Activated CD8-positive, alpha-beta memory T cell treated with anti-CD3 and anti-CD28 coated beads, Interleukin-2, amount 50 U/mL, for 48 hours (primary cell): ENCODE data around the gene IQGAP2.
"Not testable (repeated sequence)": the region's sequence is repeated elsewhere in the genome, so short reads cannot be mapped to it uniquely, and the experiment has no call there.

ENCODE experiments used
- DNase-seq: peaks from one replicate; pipeline ENCODE4 v3.0.0-alpha.2; 2020

The IQGAP2 gene

GRCh38 chr5:76546497-76547102, 143.5 kb downstream of the IQGAP2 start:
- DNase-seq: no peak

DNA sequence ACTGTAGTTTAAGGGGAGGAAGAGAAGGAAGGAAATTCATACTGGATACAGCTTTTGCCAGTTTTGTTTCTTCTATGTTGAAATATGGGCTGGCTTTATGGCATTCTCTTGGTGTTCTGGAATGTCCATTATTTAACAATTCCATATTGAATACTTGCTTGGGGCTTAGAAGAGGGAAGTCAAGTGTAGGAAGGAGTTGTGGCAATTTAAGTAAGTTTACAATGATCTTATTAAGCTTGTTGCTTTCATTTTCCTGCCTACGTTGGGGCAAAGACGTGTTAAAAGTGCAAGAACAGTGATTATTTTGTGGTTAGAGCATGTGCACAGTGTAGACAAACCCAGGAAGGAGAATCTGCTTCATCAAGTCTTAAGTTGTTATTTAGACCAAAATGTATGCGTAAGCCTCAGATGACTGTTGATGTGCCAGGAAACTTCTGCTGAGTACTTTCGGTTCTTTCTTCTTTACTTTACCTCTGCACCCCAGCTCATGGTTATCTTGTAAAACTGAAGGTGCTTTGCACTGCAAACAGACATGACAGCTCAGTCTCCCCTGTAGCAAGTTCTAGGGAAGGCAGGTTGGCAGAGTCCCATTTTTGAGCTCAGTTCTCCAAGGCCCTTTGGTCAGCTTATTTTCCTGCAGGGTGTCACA, 144.3 kb downstream of the IQGAP2 start:
- no peak for DNase-seq

DNA sequence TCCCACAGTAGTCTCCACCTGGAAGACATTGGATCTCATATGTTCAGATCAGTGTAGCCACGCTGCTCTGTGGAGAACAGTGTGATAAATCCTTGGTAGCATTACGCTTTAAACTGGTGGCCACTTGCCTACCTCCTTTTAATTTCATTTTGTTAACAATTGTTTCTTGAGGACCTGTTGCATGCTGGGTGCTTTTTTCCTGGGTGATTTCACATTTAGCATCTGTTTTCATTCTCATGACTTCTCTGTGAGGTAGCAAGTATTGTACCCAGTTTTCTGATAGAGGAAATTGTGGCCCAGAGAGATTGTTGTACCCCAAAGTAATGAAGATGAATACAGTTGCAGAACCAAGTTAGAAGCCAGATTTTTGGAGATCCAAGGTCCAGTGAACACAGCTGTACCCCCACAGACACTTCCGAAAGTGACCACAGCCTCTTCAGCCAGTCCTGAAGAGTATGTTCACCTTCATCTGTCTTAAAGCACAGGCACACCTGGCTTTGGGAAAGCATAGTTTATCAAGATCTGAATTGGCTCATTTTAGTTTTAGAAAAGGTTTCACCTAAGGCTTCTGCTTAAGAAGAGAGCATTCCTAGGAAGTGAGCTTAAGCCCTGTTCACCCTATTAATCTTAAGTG, 144.9 kb downstream of the IQGAP2 start:
- no peak for DNase-seq

DNA sequence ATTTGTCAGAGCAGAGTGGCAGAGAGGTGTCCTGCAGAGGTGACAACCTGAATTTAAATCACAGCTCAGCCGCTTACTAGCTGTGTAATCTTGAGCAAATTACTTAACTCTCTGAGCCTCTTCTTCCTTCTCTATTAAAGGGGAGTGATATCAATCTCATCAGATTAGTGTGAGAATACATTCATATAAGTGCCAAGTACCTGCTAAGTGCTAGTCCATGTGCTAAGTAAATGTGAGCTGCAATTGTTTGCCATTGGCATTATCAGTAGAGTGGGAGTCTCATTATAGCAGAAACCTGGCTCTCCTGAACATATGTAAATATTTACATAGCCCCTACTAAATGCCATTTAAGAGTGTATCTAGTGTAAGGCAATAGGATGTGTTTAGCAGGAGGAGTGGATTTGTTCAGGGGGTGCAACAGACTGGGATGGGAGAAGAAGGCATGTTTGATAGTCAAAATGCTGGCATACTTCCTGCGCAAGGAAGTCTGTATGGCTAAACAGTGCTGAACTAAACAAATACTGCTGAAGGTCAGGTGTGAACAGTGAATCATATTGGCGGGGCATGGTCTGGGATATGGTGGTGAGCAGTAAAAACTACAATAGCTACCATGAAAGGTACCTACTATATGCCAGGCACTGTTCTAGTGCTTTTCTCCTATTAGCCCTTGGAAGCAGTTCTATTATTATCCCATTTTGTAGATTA, 145.6 kb downstream of the IQGAP2 start:
- DNase-seq: no peak

DNA sequence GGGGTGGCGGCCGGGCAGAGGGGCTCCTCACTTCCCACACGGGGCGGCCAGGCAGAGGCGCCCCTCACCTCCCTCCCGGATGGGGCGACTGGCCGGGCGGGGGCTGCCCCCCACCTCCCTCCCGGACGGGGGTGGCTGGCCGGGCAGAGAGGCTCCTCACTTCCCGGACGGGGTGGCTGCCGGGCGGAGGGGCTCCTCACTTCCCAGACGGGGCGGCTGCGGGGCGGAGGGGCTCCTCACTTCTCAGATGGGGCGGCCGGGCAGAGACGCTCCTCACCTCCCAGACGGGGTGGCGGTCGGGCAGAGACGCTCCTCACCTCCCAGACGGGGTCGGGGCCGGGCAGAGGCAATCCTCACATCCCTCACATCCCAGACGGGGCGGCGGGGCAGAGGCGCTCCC, 147.8 kb downstream of the IQGAP2 start:
- DNase-seq: not testable (repeated sequence)

- DNase-seq: no peak
Measured at GRCh38 chr5:76552546-76552945, 149.5 kb downstream of the IQGAP2 start.

GRCh38 chr5:76553251-76553650, 150.2 kb downstream of the IQGAP2 start:
- DNase-seq: no peak

GRCh38 chr5:76555114-76555513, 152.0 kb downstream of the IQGAP2 start:
- no peak for DNase-seq

DNA sequence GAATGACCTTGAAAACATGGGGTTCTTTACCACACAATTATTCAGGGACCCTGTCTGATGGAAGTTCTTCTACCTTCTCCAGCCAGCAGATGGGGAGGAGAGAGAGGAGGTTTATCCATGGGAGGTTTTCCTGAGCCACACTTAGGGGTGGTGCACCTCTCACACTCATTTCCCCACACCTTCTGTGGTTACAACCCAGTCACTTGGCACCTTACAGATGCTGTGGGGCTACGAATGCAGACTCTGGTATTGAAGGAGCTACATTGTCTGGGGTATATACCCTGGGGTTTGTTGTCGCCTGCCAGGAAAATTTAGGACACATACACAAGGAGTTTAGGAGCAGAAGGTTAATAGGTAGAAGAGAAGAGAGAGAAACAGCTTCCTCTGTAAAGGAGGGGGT, 152.6 kb downstream of the IQGAP2 start:
- DNase-seq: no peak

DNA sequence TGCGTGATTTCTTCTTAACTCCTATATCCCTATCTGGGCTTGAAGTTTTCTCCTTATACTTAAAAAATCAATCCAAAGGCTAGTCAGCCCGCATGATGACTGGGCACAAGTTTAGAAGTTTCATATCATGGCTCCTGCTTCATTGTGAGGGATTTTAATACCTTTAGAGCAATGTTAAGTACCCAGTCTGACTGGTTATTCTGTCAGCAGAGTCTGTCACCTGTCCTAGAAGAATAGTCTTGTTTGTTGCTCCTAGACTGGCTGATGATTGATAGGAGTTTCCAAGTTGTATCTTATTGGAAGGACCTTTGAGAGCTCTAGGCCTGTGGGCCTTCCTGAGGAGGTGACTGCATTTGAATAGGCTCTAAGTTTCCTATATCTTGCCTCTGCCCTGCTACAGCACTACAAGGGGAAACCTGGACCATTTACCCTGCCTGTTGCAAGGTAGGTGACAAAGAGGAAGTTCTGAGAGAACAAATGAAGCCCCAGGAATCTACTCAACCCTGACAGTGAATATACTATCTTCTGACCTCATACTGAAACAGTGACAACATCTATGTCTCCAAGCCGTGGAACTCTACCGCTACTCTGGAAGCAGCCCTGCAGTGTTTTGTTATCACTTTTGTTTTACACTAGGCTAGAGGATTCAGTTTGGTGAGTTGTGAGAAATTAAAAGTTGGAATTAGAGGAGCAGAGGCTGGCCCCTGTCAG, 153.6 kb downstream of the IQGAP2 start:
- no peak for DNase-seq

DNA sequence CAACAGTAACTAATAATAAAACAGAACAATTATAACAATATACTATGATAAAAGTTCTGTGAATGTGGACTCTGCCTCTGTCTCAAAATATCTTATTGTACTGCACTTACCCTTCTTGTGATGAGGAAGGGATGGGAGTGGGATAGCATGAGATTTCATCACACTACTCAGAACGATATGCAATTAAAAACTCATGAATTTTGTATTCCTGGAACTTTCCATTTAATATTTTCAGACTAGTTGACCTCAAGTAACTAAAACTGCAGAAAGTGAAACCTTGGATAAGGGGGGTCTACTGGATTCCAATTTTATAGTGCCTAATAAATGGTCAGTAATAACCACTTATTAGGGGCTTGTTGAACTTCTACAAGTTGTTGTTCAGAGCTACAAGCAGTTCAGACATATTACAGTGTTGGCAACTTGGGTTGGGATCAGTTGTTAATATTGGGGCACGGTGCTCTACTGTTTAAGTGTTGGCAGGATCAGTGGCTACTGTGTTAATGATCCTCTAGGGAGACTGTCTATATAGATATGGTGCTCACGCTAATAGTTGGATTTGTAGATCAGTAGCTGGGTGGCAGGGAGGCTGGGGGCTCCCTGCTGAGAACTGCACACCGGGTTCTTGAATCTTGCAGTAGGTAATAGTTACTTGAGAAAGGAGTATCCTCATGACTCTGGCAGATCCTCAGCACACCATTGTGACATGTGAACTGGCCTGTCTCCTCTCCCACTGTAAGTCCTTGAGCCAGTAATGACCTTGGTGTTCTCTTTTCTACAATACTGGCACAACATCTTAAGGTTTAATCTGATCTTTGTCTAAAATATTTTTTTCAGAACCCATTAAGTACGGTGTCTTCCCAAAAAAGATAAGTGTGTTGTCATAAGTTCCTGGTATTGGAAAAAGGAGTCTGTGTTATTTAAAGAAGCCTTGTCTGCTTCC, 158.1 kb downstream of the IQGAP2 start:
- DNase-seq: no peak

DNA sequence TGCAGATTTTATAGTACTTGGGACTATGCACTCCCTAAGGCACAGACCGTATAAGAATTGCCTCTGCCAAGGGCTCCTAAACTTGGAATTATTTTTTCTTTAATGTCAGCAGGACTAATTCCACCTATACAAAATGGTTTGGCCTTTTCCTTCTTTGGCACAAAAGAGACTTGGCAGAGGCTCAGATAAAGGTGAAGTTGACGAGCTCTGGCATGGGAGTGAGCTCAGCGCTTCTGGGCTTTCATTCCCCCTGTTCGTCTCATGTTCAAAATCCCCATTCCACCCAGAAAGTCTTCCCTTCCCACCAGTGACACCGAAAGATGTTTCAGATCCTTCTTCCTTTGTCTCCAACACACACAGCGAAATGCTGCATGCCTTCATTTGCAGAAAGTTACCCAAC, 158.9 kb downstream of the IQGAP2 start:
- no peak for DNase-seq

DNA sequence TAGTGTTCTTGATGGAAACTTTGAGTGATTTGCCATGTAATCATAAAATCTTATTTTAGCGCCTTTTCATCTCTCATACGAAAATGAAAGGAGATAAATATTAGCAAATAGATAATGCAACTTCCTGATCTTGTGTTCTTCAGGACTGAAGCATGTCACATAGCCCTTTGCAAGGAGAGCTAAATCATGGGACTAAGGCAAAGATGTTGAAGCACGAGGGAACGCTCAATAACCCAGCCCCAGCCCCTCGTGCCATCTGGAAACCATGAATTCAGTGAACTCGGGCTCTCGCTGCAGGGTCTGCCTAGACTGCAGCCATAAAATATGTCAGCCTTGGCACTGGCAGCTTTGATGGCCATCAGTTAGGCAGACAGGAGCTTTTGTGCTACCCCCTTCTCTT, 161.9 kb downstream of the IQGAP2 start:
- no peak for DNase-seq

GRCh38 chr5:76570153-76570552, 167.1 kb downstream of the IQGAP2 start:
- no peak for DNase-seq

- no peak for DNase-seq
Measured at GRCh38 chr5:76571559-76571958, 168.5 kb downstream of the IQGAP2 start.

- DNase-seq: no peak
Measured at GRCh38 chr5:76576450-76576849, 173.4 kb downstream of the IQGAP2 start.

GRCh38 chr5:76576996-76577395, 173.9 kb downstream of the IQGAP2 start:
- DNase-seq: no peak

DNA sequence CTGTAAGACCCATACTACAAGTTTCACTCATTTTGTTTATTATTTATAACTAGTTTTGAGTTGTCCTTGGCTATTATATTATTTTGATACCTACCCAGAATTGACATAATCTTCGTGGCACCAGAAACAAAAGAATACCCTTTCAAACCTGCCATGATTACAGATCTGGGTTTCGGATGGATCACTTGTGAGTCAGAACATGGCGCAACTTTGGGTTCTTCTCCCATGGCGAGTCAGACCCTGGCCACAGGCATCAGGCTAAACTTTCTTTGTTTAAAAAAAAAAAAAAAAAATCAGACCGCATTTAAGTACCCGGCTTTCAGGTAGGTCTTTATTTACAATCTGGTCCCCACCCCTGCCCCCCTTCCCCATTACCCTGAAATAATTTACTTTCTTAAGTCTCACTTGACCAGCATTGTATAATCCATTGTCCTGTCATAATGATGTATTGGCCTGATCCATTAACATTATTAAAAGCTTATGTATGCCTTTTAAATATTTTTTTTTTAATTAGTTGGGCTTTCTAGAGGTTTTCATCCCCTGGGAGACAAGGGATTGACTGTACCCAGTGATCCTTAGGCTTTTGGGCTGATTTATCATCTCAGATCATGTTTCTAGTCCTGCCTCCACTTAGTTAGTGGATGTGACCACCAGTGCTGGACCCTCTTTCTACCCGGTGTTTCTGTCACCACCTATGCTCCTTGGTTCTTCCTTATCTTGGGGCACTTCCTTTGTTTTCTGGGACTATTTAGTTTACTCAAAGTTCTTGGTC, 176.3 kb downstream of the IQGAP2 start:
- DNase-seq: no peak

DNA sequence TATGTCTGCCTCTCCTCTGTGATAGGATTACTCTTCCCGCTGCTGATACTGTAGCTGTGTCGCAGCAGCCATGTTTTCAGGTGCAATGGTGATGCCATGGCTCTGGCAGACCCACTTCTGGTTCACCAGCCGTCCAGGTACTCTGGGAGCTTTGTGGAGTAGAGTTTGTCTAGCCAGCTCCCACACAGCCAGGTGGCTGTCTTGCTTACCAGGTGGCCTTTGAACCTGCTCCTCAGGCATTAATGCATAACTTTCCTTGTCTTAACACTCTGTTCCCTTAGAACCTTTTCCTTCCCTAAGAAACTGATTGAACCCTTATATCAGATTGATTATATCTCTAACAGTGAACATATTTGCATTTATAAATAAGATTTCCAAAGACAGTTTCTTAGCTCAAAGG, 177.9 kb downstream of the IQGAP2 start:
- DNase-seq: no peak

DNA sequence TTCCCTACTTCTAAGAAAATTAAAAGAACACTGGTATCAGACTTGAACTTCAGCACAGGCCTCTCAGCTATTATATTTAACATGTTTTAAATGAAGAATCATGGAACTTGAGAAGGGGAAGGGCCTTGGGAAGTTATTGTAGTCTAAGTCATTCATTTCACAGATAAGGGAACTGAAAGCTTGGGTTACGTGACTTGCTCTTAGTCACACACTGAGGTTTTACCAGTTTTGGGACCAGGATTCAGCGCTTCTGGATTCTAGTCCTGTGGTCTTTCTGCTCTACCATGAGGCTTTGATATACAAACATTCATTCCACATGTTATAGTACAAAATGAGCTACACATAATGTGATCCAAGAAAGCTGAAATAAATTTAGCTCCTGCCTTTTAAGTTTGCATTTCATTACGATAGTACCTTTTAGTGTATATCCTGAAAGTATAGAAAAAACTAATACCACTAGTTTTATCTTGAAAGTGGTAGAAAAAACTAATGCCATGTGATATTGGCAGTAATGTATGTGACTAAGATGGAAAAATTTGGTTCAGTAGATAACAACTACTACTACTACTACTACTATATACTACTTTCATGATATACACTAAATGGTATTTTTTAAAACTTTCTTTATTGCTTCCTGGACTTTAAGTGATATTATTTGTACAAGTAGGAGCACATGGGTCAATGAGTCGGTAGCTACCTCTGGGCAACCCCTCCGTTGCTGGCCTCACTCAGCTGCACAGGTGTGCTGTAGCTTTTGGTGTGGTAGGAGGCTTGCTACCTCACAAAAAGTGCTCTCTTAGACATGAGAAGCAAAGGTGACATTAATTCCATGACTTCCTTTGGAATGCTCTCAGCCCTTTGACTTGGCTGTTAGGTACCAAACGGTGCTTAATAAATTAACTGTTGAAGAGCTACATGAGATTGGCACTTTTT, 179.4 kb downstream of the IQGAP2 start:
- no peak for DNase-seq
